D721Med (cell line): ENCODE data around the gene MEGF9.
A peak's percentile ranks its signal among the peaks of the same experiment; 100 is the strongest.
"Not testable (repeated sequence)": the region's sequence is repeated elsewhere in the genome, so short reads cannot be mapped to it uniquely, and the experiment has no call there.

ENCODE experiments used
- DNase-seq: peaks from one replicate; pipeline ENCODE4 v3.0.0; 2011; ENCODE audit warnings: low spot score; ENCODE audit not compliant: insufficient read length
- FAIRE-seq: peaks from 2 replicates; lab custom pipeline; 2011; peaks lifted over from hg19 to GRCh38; lab: Jason Lieb, UNC
- TF ChIP-seq, protein P1 (sequence below): IDR thresholded peaks from 2 replicates; pipeline ENCODE4 v1.5.1; 2012; ENCODE audit warnings: mild to moderate bottlenecking, control low read depth; ENCODE audit not compliant: insufficient read depth; ENCODE audit errors: missing control alignments

The MEGF9 gene

DNA sequence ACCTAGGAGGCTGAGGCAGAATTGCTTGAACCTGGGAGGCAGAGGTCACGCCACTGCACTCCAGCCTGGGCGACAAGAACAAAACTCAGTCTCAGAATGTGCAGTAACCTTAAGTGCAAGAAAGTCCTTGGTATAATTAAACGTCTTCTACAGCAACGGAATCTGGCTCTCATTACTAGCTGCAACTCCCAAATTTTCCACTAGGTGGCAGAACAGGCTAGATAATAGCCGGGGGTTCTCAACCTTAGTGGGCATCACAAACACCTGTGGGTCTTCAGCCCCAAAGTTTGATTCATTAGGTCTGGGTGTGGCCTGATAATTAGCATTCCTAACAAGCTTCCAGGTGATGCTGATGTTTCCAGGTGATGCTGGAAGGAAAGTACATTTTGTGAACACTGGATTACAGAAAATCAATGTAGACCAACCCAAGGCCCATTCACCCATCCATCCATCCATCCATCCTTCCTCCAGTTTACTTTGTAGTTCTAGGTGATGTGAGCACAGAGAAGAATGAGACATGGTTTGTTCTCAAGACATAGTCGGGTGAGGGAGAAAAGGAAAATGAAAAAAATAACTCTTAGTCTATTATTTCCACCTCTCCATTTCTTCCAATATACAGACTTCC lies 41.7 kb upstream of the MEGF9 start:
- TF ChIP-seq, protein P1, sequence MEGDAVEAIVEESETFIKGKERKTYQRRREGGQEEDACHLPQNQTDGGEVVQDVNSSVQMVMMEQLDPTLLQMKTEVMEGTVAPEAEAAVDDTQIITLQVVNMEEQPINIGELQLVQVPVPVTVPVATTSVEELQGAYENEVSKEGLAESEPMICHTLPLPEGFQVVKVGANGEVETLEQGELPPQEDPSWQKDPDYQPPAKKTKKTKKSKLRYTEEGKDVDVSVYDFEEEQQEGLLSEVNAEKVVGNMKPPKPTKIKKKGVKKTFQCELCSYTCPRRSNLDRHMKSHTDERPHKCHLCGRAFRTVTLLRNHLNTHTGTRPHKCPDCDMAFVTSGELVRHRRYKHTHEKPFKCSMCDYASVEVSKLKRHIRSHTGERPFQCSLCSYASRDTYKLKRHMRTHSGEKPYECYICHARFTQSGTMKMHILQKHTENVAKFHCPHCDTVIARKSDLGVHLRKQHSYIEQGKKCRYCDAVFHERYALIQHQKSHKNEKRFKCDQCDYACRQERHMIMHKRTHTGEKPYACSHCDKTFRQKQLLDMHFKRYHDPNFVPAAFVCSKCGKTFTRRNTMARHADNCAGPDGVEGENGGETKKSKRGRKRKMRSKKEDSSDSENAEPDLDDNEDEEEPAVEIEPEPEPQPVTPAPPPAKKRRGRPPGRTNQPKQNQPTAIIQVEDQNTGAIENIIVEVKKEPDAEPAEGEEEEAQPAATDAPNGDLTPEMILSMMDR, result peak; percentile 89
- DNase-seq (no peak), FAIRE-seq (no peak)

DNA sequence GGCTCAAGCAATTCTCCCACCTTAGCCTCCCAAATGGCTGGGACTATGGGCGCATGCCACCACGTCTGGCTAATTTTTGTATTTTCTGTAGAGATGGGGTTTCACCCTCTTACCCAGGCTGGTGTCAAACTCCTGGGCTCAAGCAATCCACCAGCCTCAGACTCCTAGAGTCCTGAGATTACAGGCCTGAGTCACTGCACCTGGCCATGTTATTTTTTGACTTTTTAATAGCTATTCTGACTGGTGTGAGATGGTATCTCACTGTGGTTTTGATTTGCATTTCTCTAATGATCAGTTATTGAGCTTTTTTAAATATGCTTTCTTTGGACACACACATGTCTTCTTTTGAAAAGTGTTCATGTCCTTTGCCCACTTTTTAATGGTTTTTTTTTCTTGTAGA lies 40.8 kb upstream of the MEGF9 start:
- TF ChIP-seq, protein P1, result no peak
- FAIRE-seq (no peak), DNase-seq (no peak)

DNA sequence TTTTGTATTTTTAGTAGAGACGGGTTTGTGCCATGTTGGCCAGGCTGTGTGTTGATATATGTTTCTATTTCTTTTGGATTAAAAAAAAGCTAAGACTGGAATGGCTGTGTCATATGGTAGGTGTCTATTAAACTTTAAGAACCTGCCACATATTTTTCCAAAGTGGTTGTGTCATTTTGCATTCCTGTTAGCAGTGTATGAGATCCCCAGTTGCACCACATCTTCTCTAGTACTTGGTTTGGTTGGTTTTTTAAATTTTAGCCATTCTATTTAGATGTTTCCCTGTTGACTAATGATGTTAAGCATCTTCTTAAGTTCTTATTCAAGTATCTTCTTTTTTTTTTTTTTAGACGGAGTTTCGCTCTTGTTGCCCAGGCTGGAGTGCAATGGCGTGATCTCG lies 36.2 kb upstream of the MEGF9 start:
- DNase-seq (no peak), FAIRE-seq (no peak)
- TF ChIP-seq, protein P1, result no peak

DNA sequence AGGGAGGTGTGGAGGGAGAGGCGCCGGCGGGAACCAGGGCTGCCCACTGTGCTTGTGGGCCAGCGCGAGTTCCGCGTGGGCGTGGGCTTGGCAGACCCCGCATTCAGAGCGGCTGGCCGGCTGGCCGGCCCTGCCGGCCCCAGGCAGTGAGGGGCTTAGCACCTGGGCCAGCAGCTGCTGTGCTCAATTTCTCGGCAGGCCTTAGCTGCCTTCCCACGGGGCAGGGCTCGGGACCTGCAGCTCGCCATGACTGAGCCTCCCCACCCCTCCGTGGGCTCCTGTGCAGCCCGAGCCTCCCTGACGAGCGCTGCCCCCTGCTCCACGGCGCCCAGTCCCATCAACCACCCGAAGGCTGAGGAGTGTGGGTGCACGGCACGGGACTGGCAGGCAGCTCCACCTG lies 32.1 kb upstream of the MEGF9 start:
- FAIRE-seq, DNase-seq: not testable (repeated sequence)

DNA sequence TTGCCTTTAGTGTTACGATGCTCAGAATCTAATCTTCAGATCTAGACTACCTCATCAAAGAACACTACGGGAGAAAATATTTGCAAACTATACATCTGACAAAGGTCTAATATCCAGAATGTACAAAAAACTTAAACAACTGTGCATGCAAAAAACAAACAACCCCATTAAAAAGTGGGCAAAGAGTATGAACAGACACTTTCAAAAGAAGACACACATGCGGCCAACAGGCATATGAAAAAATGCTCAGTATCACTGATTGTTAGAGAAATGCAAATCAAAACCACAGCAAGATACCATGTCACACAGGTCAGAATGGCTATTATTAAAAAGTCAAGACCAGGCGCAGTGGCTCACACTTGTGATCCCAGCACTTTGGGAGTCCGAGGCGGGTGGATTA lies 31.0 kb upstream of the MEGF9 start:
- TF ChIP-seq, protein P1, result no peak
- DNase-seq, result no peak
- FAIRE-seq, result no peak

DNA sequence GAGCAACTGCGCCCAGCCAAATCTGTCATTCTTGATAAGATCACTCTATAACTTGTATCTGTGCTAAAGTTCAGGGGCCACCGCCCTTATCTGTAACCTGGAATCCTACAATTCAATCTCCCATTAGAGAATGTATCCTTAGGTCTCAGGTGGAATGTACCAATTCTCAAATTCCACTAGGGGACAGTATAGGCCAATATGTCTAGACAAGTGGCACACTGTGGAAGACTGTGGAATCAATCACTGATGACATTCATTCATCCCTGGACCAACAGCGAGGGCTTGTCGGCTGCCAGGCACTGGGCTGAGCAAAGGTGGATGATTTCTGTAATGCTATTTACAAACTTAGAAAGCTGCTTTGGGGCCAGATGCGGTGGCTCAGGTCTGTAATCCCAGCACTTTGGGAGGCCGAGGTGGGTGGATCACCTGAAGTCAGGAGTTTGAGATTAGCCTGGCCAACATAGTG lies 28.7 kb upstream of the MEGF9 start:
- FAIRE-seq (no peak), DNase-seq (no peak)
- TF ChIP-seq, protein P1, result peak; percentile 57

DNA sequence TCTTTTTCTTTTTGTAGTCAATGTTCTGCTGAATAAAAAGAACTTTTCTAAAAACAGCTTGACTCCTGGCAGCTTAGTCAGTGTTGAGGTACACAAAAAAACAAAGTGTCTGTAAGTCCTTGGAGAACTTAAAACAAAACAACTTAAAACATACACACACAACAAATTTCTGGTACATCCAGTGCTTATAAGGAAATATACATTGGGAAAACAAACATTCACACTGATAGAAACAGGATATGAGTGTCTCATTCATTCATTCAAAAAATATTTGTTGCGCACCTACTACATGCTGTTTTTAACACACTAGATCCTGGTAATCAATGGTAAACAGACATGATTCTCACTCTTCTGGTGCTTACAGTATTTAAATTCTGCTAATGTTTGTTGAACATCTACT lies 27.4 kb upstream of the MEGF9 start:
- TF ChIP-seq, protein P1, result no peak
- no peak for DNase-seq
- no peak for FAIRE-seq
